Spleen (tissue), 7 donors: Measurements from ENCODE around the gene NDUFA11.
"Not testable (repeated sequence)": the region's sequence is repeated elsewhere in the genome, so short reads cannot be mapped to it uniquely, and the experiment has no call there.

ENCODE experiments used
- CTCF ChIP-seq, 11 experiments: fragments of 200-600 bp in 7 of 11; fragments of 450-650 bp in 4 of 11; sonication (generic) in 4 of 11; IDR thresholded peaks in 8 of 11; conservative IDR thresholded peaks in 3 of 11; 1 replicate in 7 of 11; 2 replicates in 4 of 11; pipeline versions ENCODE4 v1.4.0 to v1.8.0; 2016 to 2021; ENCODE audit warnings: antibody characterized with exemption in 11 of 11, inconsistent platforms in 4 of 11, mild to moderate bottlenecking in 1 of 11
- POLR2AphosphoS5 ChIP-seq, 3 donors: sonication (generic); formaldehyde crosslinking; IDR thresholded peaks; one replicate each; pipeline ENCODE4 v1.5.1; 2017; ENCODE audit warnings: antibody characterized with exemption in 3 of 3
- donor health status: DM: no; HTN: no; CAD: no; lungs with moderate emphysema.
- donor health status: DM: no; HTN: no; CAD: no.
- donor health status: DM: no; HTN: no; CAD: no.

- TF ChIP-seq CTCF (IDR thresholded peaks at IDR 0.05 in 8 of 11, conservative IDR thresholded peaks at IDR 0.05 in 3 of 11); POLR2AphosphoS5 (IDR thresholded peaks at IDR 0.05): not testable (repeated sequence)
Measured at GRCh38 chr19:5854121-5854520, 49.5 kb downstream of the NDUFA11 start.
